Kasumi-1 (cell line): ENCODE data around the gene MSRB3.
"Not testable (repeated sequence)": the region's sequence is repeated elsewhere in the genome, so short reads cannot be mapped to it uniquely, and the experiment has no call there.

Source experiments
- DNase-seq, 2 experiments: peaks; one replicate each; lab custom pipeline; 2025; lab: John Stamatoyannopoulos, UW

The MSRB3 gene

GRCh38 chr12:65457341-65457740 is 178.9 kb downstream of the MSRB3 start:
- DNase-seq: not testable (repeated sequence)

GRCh38 chr12:65458718-65459117 is 180.2 kb downstream of the MSRB3 start:
- DNase-seq: no peak

DNA sequence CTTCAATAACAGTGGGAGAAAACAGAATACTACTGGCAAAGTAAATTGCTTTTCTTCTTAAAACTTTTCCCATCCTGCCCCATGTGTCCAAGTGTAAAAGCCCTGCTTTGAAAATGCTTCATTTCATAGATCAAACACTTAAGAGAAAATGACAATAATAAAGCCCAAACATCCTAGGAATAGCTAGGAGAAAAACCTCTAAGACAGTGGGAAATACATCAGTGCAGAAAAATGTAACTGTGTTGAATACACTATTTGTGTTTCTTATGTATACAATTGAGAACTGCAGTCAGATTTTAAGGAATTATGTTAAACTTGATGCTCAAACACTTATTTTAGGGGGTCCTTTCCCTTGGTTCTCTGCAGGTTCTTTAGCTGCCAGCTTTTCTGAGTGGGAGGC is 181.1 kb downstream of the MSRB3 start:
- no peak for DNase-seq

DNA sequence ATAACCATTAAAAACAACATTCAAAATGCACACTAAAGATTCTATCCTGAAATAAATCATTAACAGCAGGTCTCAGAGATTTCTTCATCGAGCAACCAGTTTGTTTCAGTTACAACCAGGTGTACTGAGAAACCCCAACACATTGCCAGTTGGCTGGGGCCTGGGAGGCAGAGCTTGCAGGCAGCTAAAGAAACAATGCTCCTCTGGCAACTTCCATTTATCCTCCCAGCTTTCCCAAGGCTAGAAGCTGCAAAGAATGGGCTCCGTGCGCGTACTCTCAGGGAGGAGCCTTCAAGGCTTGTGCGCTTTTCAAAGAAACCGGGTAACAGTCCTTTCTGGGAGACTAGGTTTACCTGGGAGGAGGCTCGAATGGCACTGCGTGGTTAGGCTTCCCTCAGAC is 181.6 kb downstream of the MSRB3 start:
- no peak for DNase-seq

DNA sequence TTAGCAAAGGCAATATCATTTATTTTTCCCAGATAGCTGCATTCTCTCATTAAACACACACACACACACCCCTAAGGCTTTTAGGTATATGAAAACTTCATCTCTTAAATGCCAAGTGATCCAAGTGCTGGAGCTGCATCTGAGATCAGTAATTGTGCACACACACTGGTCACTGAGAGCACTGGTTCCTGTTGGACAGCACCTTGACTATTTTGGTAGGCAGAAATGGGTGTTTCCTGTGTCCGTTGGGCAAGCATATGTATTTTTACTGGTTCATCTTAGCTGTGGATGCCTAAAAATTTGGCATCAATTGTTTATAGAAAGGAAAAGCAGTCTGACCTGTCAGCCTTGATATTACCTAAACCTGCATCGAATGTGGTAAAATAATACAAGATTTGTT is 182.5 kb downstream of the MSRB3 start:
- no peak for DNase-seq

GRCh38 chr12:65462484-65462883 is 184.0 kb downstream of the MSRB3 start:
- DNase-seq: no peak

DNA sequence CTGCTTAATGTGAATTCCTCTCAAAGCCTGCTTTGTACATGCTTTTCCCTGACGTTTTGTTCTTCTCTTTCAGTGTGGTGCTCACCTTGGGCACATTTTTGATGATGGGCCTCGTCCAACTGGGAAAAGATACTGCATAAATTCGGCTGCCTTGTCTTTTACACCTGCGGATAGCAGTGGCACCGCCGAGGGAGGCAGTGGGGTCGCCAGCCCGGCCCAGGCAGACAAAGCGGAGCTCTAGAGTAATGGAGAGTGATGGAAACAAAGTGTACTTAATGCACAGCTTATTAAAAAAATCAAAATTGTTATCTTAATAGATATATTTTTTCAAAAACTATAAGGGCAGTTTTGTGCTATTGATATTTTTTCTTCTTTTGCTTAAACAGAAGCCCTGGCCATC is 184.6 kb downstream of the MSRB3 start:
- no peak for DNase-seq

GRCh38 chr12:65463611-65464010 is 185.1 kb downstream of the MSRB3 start:
- no peak for DNase-seq

DNA sequence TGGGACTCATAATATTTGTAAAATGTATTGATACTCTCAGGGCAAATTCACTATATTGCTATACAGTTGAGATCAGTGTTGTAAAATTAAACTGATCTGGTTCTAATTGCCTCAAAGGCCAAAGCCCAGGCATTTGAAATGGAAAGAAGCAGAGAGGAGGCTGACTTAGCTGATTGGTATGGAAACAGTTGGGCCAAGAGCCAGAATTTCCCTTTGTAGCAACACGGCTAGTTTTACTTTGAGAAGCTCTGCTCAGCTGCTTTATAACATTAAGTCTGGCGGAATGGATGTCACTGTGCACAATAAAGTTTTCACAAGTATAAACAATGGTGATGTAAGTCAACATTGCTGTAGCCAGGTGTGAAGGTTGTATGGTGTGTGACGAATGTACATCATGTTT is 186.4 kb downstream of the MSRB3 start:
- DNase-seq: no peak

DNA sequence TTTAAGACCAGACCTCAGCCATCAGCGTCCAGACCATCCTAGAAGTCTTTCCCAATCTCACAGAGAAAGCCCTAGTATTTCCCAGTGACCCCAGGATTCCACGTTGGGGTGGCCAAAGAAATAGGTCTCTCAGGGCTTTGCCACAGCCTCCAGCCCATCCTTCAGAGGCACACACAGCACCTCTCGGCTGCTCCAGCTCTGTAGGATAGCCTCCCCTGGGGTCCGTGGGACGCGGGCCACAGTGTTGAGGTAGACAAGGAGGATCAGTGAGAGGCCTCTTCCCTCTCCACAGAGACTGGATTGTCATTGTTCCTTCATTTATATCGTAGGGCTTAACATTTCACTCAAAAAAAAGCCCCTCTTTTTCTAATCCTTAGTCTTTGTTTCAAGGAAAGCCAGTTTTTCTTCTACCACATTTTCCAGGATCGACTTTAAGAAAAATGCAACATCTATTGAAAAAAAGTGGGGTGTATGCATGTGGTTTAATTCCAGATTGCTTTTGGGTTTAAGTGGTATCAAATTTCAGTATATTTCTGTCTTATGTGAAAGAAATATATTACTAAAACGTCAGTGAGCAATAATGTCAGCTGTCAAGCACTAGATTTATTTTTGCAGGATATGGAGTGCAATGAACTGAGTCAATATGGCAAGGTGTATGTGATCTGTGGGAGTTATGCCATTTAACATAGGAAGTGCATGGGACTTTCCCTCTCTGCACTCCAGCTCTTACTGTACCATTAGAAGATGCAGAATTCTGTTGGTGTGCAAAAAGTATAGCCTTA is 187.5 kb downstream of the MSRB3 start:
- DNase-seq: no peak

GRCh38 chr12:65466911-65467310 is 188.4 kb downstream of the MSRB3 start:
- no peak for DNase-seq

DNA sequence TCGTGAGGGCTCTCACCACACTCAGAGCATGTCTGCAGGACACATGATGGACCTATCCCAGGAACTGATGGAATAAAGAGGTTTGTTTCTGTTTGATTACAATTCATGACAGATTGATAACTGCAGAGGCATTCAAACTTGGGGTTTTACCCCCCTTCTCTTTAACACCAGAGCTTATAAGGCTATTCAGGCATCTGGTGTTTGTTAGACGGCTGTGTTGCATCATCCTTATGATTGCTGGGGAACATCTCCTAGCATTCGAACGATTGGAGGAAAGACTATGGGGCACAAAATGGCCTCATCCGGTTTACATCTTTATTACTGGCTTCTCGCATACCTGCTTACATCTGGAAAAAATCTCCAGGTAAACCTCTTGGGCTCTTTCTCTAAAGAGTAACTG is 191.8 kb downstream of the MSRB3 start:
- no peak for DNase-seq

DNA sequence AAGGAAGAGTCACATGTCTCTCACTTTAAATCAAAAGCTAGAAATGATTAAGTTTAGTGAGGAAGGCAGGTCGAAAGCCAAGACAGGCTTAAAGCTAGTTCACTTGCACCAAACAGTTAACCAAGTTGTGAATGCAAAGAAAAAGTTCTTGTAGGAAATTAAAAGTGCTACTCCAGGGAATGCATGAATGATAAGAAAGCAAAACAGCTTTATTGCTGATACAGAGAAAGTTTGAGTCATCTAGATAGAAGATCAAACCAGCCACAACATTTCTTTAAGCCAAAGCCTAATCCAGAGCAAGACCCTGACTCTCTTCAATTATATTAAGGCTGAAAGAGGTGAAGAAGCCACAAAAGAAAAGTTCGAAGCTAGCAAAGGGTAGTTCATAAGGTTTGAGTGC is 193.6 kb downstream of the MSRB3 start:
- no peak for DNase-seq

GRCh38 chr12:65474831-65475230 is 196.3 kb downstream of the MSRB3 start:
- no peak for DNase-seq

GRCh38 chr12:65477721-65478120 is 199.2 kb downstream of the MSRB3 start:
- no peak for DNase-seq

DNA sequence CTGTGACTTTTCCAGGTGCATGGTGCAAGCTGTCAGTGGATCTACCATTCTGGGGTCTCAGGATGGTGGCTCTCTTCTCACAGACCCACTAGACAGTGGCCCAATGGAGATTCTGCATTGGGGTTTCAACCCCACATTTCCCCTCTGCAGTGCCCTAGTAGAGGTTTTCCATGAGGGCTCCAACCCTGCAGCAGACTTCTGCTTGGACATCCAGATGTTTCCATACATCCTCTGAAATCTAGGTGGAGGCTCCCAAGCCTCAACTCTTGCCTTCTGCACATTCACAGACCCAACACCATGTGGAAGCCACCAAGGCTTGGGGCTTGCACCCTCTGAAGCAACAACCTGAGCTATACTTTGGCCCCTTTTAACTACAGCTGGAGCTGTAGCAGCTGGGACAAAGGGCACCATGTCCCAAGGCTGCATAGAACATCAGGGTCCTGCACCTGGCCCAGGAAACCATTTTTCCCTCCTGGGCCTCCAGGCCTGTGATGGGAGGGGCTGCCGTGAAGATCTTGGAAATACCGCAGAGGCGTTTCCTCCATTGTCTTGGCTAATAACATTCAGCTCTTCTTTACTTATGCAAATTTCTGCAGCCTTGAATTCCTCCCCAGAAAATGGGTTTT is 205.5 kb downstream of the MSRB3 start:
- not testable (repeated sequence) for DNase-seq

DNA sequence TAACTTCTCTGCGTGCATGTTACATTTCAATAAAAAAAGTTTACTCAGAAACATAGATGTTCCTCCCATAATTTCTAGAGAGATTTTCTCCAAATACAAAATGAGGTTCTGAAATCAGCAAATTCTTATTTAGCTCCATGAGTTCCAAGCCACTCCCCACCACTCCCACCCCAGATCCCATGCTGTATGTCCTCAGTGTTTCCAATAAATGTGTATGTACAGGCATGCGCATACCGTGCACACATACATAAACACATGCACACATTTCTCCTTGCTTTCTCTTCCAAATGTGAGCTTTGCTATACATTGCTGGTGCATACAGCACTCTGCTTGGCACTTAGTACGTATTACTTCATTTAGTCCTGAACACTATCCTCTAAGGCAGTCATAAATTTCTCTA is 209.7 kb downstream of the MSRB3 start:
- no peak for DNase-seq

DNA sequence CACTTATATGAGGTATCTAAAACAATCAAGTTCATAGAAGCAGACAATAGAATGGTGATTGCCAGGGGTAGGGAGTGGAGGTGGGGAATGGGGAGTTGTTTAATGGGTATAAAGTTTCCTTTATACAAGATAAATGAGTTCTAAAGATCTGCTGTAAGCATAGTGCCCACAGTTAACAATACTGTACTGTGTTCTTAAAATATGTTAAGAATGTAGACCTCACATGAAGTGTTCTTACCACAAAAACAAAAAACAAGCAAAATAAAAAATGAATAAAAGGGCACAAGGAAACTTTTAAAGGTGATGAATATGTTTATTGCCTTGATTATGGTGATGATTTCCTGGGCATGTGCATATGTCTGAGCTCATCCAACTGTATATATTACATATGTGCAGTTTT is 211.8 kb downstream of the MSRB3 start:
- no peak for DNase-seq

GRCh38 chr12:65492998-65493912 is 214.8 kb downstream of the MSRB3 start:
- peak; percentile 43 to 55 for DNase-seq

DNA sequence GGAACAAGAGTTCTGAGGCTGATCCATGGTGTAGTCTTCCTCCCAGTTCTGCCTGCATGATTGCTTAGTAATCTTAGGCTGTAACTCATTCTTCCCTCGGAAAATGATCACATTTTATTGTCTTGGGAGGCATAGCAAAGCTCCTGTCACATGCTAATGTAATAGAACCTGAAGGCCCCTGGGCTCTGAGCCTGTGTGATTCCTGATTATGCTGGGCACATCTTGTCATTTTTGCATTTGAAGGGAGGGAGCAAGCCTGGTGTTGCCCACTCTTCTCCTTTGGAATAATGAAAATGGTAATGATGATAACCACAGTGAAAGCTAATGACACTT is 215.4 kb downstream of the MSRB3 start:
- DNase-seq: no peak

DNA sequence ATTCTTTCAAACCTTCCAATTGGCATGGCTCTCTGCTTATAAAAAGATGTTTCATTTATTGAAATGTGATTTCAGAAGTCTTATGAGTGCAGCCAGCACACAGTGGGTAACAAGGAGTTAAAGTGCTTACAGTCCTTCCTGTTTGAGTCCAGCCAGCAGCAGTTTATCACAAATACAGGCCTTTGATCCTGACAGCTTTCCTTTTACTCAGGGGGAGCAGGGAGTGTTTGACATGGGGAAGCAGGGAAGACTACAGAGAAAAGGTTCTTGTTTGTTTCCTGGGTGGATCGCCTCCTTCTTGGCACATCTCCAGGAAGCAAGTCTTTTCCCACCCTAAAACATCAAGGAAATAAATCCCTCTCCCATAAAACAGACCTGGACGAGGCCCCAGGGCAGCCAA is 216.1 kb downstream of the MSRB3 start:
- DNase-seq: no peak

- no peak for DNase-seq
Measured at GRCh38 chr12:65495233-65495632, 216.8 kb downstream of the MSRB3 start.

- DNase-seq: no peak
Measured at GRCh38 chr12:65496617-65497016, 218.1 kb downstream of the MSRB3 start.
